DMS53 treated with DMSO at 0.1 percent for 48 hours (cell line): ENCODE measurements around the gene SLC12A4.

Source experiments
- DNase-seq: peaks from one replicate; lab custom pipeline; 2025; ENCODE audit not compliant: unreplicated experiment; lab: John Stamatoyannopoulos, UW

SLC12A4 gene

GRCh38 chr16:67963662-67964321 lies 4.6 kb downstream of the SLC12A4 start:
- no peak for DNase-seq

DNA sequence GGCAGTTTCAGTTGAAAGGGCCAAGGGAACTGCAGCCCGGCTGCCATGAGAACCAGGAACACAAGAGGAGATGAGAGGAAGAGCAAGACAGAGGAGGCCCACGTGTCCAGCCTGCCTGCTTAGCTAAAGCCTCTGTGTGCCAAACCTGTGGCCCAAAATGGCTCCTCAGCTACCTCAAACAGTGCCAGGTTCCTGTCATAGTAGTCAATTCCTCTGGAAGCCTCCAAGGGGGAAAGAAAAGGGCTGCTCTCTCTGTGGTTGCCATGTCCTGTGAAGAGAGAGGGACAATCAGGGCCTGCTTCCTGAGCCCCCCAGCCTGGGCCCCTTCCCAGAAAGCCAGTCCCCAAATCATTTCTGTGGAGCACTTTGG lies 5.2 kb downstream of the SLC12A4 start:
- no peak for DNase-seq

DNA sequence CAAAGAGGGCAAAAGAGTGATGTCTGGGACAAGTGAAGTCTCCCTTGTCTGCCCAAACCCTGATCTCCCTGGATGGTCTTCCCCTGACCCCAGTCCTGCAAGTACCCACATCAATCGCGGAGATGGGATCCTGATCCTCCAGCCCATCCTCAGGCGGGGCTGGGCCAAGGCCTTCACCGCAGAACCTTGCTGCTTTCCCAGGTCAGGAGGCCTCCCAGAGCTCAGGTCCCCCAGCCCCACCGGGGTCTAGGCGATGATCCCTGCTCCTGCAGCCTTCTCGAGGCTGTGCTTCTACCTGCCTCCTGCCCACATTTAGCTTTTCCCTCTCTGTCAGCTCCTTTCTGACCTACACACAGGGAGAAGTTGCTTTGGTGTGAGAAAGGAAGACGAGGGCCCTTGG lies 6.3 kb downstream of the SLC12A4 start:
- DNase-seq, result no peak

DNA sequence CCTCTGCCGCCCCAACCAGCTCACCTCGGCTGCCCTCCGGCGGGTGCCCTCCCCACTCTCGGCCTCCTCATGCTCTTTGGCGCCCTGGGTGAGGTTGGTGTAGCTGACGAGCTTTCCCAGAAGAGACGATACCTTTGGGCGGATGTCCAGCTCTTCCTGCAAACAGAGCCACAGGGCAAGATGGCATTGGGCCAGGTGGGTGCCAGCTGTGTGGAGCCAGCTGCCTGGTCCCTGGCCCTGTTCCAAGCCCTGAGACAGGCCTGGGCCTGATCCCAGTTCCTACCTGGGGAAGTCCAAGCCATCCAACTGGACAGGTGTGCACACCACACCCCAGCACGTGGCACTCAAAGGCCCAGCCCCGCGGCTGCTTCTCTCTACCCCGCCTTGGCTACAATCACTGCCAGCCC lies 6.9 kb downstream of the SLC12A4 start:
- DNase-seq, result peak; percentile 84

DNA sequence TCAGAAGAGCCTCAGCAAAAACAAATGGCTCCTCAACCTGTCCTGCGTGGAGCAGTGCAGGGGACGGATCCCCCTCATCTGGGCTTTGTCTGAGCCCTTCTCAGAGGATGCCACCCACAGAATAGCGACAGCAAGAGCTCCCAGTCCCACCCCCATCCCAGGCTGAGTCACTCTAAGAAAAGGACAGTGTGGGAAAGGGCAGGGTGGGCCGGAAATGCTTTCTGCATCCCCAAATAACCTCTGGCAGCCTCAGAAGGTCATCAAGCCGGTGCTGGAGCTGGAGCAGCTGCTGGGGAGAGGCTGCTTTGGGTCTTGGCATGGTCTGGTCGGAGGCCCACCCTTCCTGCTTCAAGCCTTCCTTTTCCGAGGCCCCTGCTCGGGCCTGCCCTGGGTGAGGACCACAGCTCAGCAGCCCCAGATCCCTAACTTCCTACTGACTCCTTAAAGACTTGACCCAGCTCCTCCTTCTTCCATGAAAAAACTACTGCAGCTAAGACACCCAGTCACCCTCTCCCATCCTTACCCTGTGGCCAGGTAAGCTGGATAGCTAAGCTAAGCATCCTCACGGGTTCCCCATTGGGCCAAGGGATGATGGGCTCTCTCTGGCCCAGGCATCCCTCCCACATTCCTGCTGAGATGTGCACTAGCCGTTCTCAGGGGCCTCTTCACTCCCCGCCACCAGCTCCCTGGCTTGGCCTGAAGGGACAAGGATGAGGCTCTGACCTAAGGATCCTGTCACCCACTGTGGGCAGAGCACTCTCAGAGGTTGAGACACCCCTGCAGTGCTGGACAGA lies 8.7 kb downstream of the SLC12A4 start:
- no peak for DNase-seq

DNA sequence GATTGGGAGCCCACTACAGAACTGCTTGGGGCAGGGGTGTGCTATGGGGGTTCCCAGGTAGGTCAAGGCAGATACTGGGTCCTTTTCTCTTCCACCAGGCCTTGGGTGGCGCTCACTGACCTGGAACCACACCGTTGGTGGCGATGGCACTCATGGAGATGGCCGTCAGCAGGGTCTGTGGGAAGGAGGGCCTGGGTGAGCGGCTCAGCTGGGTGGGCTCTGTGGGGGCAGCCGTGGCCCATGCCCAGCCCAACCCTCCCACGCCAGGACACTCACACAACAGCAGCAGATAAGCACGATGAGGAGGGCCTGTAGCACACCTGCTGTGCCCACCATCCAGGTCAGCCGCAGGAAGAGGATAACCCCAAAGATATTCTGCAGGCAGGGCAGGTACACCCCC lies 10.8 kb downstream of the SLC12A4 start:
- no peak for DNase-seq

- DNase-seq, result no peak
Measured at GRCh38 chr16:67954421-67955196, 13.8 kb downstream of the SLC12A4 start.

GRCh38 chr16:67953641-67954375 lies 14.6 kb downstream of the SLC12A4 start:
- DNase-seq, result no peak

GRCh38 chr16:67951485-67951884 lies 17.0 kb downstream of the SLC12A4 start:
- no peak for DNase-seq

DNA sequence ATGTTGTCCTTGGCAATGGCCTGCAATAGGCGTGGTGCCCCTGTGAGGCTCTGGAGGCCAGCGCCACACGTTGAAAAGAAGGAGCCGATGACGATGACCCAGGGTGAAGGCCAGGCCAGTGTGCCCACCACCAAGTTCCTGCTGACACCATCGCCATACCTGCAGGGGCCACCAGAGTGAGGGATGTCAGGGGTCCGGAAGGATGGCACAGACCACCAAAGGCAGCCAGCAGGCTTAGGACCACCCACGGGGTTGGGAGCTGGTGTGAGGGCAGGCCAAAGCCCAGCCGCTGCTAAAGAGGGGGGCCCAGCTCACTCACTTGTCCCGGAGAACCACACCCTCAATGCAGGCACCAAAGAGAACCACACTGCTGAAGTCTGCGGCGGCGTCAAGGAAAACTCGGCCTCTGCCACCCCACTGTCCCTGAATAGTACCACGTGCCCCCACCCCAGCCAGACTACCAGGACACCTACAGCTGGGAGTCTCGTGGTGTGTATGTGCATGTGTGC lies 18.0 kb downstream of the SLC12A4 start:
- DNase-seq, result no peak

DNA sequence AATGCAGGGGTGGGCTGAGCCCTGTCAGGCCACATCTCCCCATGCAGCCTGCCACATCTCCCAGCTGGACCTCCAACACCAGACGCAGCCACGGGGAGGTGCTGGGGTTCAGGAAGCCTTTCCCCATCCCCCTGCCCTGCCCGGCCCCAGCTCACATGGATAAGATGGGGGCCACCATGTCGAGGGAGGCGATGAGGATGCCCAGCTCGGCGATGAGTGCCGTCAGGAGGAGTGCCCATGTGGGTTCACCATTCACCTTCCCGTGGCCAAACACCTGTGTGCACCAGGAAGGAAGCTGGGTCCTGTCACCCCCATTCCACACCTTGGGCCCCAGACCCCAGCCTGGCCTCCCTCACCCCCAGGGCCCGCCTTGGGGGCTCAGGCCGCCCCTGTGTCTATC lies 18.8 kb downstream of the SLC12A4 start:
- no peak for DNase-seq

- DNase-seq, result no peak
Measured at GRCh38 chr16:67948015-67948414, 20.4 kb downstream of the SLC12A4 start.

GRCh38 chr16:67946966-67947558 lies 21.4 kb downstream of the SLC12A4 start:
- no peak for DNase-seq

DNA sequence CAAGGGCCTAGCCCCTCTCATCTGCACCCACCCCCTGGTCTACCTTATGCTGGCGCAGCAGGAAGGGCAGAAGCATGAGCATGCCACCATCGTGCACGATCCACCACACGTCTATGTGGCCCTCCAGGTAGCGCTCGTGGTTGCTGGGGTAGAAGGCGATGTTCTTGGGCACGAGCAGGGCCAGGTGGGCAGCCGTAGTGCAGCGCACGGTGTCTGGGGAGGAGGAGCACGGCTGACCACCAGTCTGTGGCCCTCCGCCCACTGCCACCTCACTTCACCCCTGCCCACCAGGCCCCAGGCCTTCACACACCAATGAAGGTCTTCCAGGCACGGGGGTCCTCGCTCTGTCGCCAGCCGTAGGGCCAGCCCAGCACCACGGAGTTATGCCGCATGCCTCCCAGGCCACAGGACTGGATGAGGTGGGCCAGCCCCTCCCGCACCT lies 22.3 kb downstream of the SLC12A4 start:
- DNase-seq, result no peak

DNA sequence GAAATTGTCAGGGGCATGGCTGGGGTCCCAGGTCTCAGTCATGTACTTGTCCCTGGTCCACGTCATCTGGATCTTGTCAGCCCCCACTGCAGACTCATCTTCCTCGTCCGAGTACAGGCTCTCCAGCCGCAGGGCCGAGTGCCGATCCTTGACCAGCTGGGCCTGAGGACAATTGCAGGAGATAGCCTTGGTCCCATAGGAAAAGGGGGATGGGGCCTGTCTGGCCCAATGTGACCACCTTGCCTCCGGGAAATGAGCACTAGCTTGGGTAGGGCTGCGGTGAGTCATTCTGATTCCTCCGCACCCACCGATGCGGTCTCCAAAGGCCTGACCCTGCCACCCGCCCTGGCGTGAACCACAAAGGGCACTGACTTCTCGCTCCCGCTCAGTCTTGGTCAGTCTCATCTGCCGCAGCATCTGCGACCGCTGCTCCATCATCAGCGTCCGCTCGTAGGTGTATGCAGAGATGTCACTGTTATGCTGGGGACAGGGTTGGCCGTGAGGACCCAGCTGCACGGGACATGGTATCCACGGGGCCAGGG lies 23.0 kb downstream of the SLC12A4 start:
- no peak for DNase-seq

DNA sequence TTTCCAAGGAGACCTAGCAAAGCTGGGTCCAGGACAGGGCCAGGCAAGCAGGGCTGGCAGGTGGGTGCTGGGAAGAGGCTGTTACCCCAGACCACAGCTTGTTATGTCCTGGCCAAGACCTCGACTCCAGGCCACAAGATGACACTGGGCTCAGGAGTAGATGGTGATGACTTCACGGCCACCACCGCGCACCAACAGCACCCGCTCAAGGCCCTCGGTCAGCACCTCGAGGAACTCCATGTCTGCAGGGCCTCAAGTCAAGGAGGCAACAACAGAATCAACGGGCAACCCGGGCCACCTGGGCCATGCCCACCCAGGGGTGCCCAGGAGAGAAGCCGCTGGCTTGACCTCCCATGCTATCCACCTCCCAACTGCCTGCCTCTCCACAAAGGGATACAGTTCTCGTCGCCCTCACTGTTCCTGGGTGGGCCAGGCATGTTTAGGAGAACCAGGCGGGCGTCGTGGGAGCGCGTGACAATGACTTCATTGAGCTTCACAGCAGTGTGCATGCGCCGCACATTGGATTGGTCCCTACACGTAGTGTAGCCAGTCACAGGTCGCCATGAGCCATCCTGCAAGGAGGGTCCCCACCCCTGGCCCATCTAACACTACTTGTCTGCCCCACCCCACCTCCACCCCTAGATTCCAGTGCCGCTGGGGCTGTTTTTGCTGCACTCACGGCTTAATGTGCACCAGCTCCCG lies 23.6 kb downstream of the SLC12A4 start:
- no peak for DNase-seq

DNA sequence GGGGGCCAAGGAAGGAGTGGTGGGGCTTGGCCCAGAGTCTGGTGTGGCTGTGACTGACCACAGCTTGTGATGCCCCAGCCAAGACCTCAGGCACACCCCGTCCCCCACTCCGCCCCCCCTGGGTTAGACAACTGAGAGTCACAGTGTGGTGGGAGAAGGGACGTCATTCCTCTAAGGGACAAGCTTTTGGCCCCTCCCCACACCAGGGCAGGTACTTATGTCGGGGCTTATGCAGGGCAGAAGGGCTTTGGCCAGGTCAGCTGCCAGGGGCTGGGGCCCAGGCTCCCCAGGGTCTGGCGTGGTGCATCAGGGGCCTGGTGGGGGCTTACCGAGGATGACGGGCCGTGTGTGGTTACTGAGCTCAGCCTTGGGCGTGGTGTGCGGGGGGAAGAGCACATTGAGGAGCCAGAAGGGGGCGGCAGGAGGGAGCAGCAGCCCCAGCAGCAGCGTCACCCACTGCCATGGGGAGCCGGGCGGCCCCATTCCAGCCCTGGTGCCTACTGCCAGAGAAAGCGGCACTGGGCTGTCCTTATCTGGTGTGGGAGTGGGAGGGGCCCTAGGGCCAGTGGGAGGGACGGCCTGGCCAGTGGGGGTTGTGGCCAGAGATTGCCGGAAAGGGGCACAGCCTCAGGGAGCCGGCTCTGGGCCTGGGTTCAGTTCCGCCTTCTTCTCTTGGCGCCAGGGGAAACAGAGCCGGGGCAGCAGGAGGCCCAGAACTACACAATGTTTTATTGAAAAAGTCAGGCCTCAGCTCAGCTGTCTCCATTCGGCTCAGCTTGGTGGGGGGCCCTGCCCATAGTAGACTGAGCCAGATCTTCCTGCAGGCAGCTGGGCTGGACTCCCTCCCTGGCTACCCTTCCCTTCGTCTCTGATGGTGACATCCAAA lies 24.6 kb downstream of the SLC12A4 start, which contains the start of gene LCAT:
Gene LCAT, minus strand, starts transcription at position 502 of the 886 bp plus-strand sequence. Its CDS starts 19 bp downstream, at position 483.
- DNase-seq, result no peak

GRCh38 chr16:67943256-67943618 lies 25.2 kb downstream of the SLC12A4 start:
- DNase-seq, result no peak
